Thyroid gland (tissue), 4 donors: ENCODE data around the gene HINT1. TPM values are rescaled to one million over a fixed set of nuclear protein-coding genes. Genes with fewer than 3 reads are reported as not detected.

Experiments used
- DNase-seq, 2 donors: peaks; one replicate each; pipeline ENCODE4 v3.0.0-alpha.2; 2019
- H3K27ac ChIP-seq, 3 donors: fragments of 200-600 bp; sonication (generic); 1 replicate in 2 of 3; 2 replicates in 1 of 3; pipeline ENCODE4 v1.5.1; 2016 to 2019; ENCODE audit warnings: mild to moderate bottlenecking in 1 of 3, moderate library complexity in 1 of 3
- H3K27me3 ChIP-seq: fragments of 200-600 bp; sonication (generic); one replicate; pipeline ENCODE4 v1.5.1; 2019
- H3K36me3 ChIP-seq, 2 donors: fragments of 200-600 bp; sonication (generic); one replicate each; pipeline ENCODE4 v1.5.1; 2016 to 2019
- H3K4me1 ChIP-seq, 2 donors: fragments of 200-600 bp; sonication (generic); one replicate each; pipeline ENCODE4 v1.5.1; 2017 to 2019
- H3K4me3 ChIP-seq, 3 donors: fragments of 200-600 bp; sonication (generic); replicated peaks in 1 of 3; 1 replicate in 2 of 3; 2 replicates in 1 of 3; pipeline ENCODE4 v1.5.1; 2016; ENCODE audit warnings: mild to moderate bottlenecking in 1 of 3
- H3K9me3 ChIP-seq: fragments of 200-600 bp; sonication (generic); one replicate; pipeline ENCODE4 v1.5.1; 2017
- POLR2A ChIP-seq, 2 donors: fragments of 450-650 bp; IDR thresholded peaks; one replicate each; pipeline ENCODE4 v1.6.1; 2017; ENCODE audit warnings: antibody characterized with exemption in 2 of 2, mild to moderate bottlenecking in 2 of 2, moderate library complexity in 1 of 2
- WGBS, 2 donors: methylation state at CpG; one replicate each; pipeline ENCODE4 v1.1.5; 2017; 5-methylcytosine and 5-hydroxymethylcytosine counted together
- intact Hi-C: fragments of 100-400 bp; cut with DNase I; formaldehyde crosslinking; loops from one replicate; pipeline ENCODE4 v1.15.1; 2023
- total RNA-seq, 4 donors: library from RNA; depleted of rRNA; stranded (reverse); fragments of >200 nt; gene quantifications; one replicate each; pipeline ENCODE4 v1.2.3, GENCODE V29; 2016
- TF ChIP-seq, protein P1 (sequence below), 6 experiments: fragments of 200-600 bp in 3 of 6; fragments of 450-650 bp in 3 of 6; sonication (generic) in 3 of 6; IDR thresholded peaks; one replicate each; pipeline ENCODE4 v1.5.1; 2016 to 2019; ENCODE audit warnings: antibody characterized with exemption in 6 of 6, mild to moderate bottlenecking in 2 of 6, inconsistent platforms in 1 of 6, moderate library complexity in 1 of 6

HINT1 gene
- total RNA-seq, 4 donors from 2014 or later: 173 to 361 (median 276) TPM

DNA sequence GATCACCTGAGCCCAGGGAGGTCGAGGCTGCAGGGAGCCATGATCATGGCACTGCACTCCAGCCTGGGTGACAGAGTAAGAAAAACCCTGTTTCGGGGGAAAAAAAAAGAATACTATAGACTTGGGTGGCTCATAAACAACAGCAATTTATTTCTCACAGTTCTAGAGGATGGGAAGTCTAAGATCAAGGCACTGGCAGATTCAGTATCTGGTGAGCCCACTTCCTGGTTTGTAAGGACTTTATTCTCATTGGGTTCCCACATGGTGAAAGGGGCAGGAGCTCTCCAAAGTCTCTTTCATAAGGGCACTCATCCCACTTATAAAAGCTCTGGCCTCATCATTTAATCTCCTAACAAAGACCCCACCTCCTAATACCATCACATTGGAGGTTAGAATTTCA, 8.7 kb downstream of the HINT1 start:
- 82 to 98% methylated on average over 2 of the region's 2 CpGs for WGBS, 2 donors
- Histone ChIP-seq H3K4me1 (no peaks in the 10 kb centered on the region), H3K9me3 (no peaks in the 10 kb centered on the region), H3K4me3 (no peak overlapping the region), H3K36me3 (peaks cover 23 to 24% of the 10 kb centered on the region in 2 donors), H3K27me3 (no peaks in the 10 kb centered on the region), H3K27ac (no peak overlapping the region)
- intact Hi-C loops: no loop called here
- no peak for DNase-seq
- TF ChIP-seq POLR2A (IDR thresholded peaks at IDR 0.05): no peak
- TF ChIP-seq, protein P1, sequence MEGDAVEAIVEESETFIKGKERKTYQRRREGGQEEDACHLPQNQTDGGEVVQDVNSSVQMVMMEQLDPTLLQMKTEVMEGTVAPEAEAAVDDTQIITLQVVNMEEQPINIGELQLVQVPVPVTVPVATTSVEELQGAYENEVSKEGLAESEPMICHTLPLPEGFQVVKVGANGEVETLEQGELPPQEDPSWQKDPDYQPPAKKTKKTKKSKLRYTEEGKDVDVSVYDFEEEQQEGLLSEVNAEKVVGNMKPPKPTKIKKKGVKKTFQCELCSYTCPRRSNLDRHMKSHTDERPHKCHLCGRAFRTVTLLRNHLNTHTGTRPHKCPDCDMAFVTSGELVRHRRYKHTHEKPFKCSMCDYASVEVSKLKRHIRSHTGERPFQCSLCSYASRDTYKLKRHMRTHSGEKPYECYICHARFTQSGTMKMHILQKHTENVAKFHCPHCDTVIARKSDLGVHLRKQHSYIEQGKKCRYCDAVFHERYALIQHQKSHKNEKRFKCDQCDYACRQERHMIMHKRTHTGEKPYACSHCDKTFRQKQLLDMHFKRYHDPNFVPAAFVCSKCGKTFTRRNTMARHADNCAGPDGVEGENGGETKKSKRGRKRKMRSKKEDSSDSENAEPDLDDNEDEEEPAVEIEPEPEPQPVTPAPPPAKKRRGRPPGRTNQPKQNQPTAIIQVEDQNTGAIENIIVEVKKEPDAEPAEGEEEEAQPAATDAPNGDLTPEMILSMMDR (IDR thresholded peaks at IDR 0.05): no peak

DNA sequence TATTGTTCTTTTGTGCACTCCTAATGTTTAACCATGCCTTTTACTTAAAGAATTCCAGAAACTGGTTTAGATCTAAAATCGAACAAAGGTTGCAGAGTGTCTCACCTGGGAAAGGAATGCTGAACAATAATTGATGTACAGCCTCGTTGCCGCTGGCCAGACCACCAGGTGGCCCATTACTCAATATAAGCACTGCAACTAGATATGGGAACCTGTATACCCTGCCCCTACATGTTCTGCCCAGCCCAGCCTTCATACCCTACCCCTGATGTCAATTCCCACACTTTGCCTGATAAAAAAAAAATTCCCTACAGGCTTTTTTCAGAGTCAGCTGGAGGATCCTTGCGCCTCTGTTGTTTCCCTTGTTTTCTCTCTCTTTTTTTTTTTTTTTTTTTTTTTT, 13.8 kb downstream of the HINT1 start:
- Histone ChIP-seq H3K27ac (no peak overlapping the region), H3K9me3 (no peaks in the 10 kb centered on the region), H3K27me3 (no peaks in the 10 kb centered on the region), H3K4me1 (no peaks in the 10 kb centered on the region), H3K4me3 (no peak overlapping the region), H3K36me3 (no peaks in the 10 kb centered on the region)
- DNase-seq: no peak
- WGBS, 2 donors: 88 to 91% methylated on average over 4 of the region's 4 CpGs
- TF ChIP-seq, protein P1 (IDR thresholded peaks at IDR 0.05): no peak
- TF ChIP-seq POLR2A (IDR thresholded peaks at IDR 0.05): no peak
- intact Hi-C loops: no loop called here

DNA sequence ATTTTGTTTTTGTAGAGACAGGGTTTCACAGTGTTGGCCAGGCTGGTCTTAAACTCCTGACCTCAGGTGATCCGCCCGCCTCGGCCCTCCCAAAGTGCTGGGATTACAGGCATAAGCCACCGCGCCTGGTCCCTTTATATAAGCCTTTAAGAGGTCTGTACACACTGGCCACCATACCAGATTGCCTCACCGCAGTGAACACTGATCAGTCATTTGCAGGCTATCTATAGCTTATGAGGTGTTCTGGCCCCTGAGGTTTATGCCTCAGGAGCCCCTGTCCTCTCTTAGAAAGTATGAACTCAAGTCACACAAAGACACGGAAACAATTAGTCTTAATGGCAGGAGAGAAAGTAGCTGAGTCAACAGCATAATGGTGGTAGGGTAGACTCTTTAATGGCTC, 14.6 kb downstream of the HINT1 start:
- no peaks in the 10 kb centered on the region for H3K27me3 ChIP-seq
- intact Hi-C loops: no loop called here
- 87 to 88% methylated on average over 7 of the region's 7 CpGs for WGBS, 2 donors

DNA sequence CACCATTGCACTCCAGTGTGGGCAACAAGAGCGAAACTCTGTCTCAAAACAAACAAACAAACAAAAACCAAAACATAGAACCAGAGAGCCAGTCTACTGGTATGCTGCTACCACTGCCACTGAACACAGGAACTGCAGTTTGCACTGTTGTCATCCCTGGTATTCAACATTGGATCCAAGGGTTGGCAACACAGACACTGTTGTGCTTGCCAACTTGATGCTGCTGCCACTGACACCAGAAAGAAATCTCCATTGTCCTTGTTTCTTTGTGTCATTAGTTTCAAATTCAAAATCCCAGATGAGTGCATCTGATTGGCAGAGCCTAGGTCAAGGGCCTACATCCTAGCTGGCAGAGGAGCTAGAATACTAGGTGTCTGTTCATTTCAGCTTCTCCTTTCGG, 16.2 kb downstream of the HINT1 start:
- Histone ChIP-seq H3K27me3 (no peaks in the 10 kb centered on the region), H3K4me1 (no peaks in the 10 kb centered on the region), H3K4me3 (no peak overlapping the region), H3K27ac (no peak overlapping the region), H3K36me3 (no peaks in the 10 kb centered on the region), H3K9me3 (no peaks in the 10 kb centered on the region)
- no peak for TF ChIP-seq POLR2A (IDR thresholded peaks at IDR 0.05)
- TF ChIP-seq, protein P1 (IDR thresholded peaks at IDR 0.05): no peak
- 95 to 98% methylated on average over 2 of the region's 2 CpGs for WGBS, 2 donors
- intact Hi-C loops: no loop called here
- no peak for DNase-seq

More for the DNA sequence above, 14.6 kb downstream of the HINT1 start:
- Histone ChIP-seq H3K36me3 (no peaks in the 10 kb centered on the region), H3K9me3 (no peaks in the 10 kb centered on the region), H3K4me1 (no peaks in the 10 kb centered on the region), H3K4me3 (no peak overlapping the region), H3K27ac (no peak overlapping the region)
- DNase-seq: no peak
- TF ChIP-seq, protein P1 (IDR thresholded peaks at IDR 0.05): no peak
- no peak for TF ChIP-seq POLR2A (IDR thresholded peaks at IDR 0.05)

DNA sequence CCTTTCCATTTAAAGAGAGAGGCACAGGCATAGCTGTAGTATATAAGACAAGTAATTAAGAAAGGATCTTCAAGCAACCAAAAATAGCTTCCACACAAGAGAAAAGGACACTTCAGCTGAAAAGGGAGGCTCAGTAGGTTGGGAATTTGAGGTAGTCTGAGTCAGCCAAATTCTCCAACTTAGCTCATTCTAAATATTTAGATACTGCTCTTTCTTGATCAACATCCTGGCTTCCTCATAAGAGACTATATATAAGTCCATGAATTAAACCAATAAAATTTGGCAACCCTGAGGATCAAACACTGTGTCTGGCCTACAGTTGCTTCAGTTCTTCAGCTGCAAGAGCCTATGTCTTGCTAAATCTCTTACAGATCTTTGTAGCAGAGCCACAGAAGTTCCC, 17.8 kb downstream of the HINT1 start:
- TF ChIP-seq, protein P1 (IDR thresholded peaks at IDR 0.05): no peak
- TF ChIP-seq POLR2A (IDR thresholded peaks at IDR 0.05): no peak
- H3K27me3 ChIP-seq: no peaks in the 10 kb centered on the region
- no peaks in the 10 kb centered on the region for H3K9me3 ChIP-seq
- H3K4me3 ChIP-seq: no peak overlapping the region
- intact Hi-C loops: no loop called here
- no peak for DNase-seq
- no peak overlapping the region for H3K27ac ChIP-seq
- no peaks in the 10 kb centered on the region for H3K4me1 ChIP-seq
- no peaks in the 10 kb centered on the region for H3K36me3 ChIP-seq
